GM19035 (cell line): Measurements from ENCODE around the gene TMEM106B.
A peak's percentile ranks its signal among the peaks of the same experiment; 100 is the strongest.

Experiments
- ATAC-seq: cut with Tn5 transposase; IDR thresholded peaks from one replicate; pipeline ENCODE4 v1.9.1; 2021; ENCODE audit not compliant: unreplicated experiment

TMEM106B gene

DNA sequence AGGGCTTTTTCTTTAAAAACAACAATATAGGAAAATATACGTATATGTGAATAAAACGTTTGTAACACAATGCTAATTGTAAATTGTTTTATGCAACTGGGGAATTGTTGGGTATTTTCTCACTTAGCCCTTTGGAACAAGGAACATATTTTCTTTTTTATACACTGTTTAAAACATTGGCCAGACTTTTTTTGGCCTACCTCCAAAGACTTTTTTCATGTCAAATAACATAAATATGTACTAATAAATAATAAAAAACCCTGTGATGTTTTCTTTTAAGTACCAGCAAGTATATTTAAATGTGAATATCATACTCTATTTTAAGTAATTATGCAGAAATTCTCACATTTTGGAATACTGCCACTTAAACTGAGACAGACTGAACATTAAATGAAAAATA, 15.7 kb downstream of the TMEM106B start:
- no peak for ATAC-seq

DNA sequence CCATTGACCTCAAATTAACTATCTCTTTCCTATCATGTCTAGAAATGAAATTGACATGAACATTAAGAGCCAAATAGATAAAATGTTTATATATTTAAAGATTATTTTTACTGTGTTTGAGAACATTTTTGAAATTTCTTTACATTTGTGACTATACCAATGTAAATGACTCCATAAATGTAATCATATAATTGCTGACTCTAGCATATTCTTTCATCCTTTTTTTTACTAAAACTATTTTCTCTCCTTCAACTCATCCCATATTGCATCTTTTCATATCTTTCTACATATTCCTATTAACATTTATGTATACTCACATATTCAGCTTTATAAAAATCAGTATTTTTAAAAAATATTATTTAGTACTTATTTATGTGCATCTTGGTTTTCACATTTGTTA, 16.9 kb downstream of the TMEM106B start:
- no peak for ATAC-seq

DNA sequence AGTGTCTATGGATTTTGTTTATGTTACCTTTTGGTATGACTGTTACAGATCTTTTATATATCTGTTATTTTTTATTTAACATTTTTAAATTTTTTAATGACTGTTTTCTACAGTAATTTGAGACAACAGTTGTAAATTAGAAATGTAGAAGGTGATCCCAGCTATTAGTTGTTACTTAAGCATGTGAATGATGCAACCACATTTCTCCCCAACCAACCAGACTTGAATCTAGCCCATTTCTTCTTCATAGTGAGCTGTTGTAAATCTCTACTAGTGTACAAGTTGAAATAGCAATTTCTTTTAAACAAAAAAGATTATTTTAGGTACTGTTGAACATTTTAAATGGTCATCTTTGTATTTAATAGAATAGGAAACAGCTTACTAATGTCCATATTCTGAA, 18.0 kb downstream of the TMEM106B start:
- no peak for ATAC-seq

DNA sequence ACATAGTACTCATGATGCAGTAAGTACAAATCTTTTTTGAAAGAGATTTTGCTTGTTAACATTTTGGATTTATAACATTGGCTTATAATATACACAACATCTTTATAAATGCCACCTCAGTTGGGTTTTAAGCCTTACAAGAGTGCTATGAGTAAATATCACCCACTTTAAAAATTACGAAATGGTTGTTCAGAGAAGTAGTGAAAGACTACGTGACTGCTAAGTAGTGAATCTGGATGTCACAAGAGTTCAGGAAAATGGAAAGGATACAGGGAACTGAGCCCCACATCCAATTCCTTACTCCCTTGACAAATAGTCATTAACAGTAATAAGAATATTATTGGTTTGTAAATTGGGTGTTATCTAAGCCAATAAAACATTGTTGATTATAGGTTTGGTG, 20.0 kb downstream of the TMEM106B start:
- ATAC-seq, result no peak

DNA sequence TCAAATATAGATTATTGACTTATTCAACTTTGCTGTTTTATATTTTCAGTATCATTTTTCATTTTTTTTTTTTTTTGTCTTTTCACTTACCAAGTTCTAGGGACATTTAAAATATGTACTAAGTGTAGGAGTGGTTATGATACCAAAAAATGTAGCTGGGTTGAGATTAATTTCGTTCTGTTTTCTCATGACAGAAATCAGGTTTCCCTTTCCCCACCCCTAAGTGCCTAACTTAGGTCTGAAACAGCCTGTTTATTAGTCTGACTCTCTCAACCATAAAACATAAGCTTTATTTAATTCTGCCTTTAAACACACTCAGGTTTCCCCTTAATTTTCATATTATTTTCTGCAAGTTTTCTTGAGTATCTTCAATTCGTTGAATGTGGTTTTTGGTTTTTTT, 22.1 kb downstream of the TMEM106B start:
- peak; percentile 70 for ATAC-seq

DNA sequence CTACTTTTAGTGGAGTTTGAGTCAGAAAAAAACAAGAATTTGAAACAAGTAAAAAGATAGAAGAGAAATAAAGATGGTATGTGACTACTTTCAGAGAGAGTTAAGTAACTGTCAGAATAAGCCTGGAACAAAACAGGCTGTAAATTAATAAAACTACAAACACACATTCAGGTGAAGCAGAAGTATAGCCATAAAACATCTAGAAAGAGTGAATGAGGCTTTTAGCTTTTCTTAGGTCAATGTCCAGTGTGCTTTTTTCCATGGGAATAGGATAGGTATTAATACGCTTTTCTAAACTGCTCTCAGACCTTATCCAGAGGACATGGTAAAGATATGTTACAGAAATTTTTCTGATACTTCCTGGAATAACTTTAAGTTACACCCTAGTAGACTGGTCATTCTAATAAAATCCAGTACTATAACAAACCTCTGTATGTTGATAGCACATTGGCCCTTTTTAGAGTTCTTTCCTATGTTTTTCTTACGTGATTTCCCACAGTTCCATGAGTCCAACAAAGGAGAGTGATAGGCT, 23.3 kb downstream of the TMEM106B start:
- ATAC-seq, result no peak

DNA sequence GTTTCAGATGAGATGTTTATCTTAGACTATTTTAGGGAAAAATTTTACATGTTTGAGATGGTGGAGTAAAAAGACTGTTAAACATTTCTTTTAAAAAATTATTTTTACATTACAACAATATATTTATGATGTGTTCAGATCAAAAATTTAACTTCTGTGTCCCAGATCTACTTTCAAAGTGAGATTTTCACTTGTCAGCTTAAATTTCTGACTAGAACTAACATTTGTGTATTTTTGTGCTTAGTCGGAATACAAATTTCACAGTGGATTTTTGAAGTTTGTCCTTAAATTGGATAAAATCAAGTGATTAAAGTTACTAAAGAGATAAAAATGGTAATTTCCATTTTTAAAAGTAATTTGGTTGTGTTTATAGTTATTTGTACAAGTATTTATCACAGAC, 24.9 kb downstream of the TMEM106B start:
- no peak for ATAC-seq

DNA sequence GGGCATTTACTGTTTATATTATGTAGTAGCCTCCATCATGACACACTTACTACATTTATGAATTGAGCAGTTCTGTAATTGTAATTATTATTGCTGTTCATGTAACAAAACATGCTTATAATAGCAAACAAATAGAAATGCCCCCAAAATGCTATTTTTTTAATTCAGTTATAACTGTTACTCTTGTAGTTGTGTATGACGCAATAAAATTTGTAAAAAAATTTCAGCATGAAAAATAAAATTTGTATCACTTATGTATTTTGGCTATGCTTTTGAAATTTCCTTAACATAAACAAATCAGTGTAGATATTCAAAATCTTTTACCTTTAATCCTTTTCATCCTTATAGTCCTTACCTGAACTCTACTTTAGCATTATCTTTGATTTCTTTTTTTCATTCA, 25.9 kb downstream of the TMEM106B start:
- no peak for ATAC-seq

DNA sequence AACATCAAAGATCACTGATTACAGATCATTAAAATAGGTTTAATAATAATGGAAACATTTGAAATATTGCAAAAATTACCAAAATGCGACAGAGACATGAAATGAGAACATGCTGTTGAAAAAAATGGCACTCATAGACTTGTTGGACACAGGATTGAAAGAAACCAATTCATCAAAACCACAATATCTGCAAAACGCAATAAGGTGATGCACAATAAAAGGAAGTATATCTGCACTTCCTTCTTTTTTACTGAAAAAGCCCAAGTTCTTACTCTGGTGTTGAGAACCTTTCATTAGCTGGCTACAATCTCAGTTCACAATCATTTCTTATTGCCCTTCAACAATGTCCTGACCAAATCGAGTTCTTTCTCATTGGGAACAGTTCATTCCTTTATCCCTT, 28.7 kb downstream of the TMEM106B start:
- ATAC-seq, result no peak

DNA sequence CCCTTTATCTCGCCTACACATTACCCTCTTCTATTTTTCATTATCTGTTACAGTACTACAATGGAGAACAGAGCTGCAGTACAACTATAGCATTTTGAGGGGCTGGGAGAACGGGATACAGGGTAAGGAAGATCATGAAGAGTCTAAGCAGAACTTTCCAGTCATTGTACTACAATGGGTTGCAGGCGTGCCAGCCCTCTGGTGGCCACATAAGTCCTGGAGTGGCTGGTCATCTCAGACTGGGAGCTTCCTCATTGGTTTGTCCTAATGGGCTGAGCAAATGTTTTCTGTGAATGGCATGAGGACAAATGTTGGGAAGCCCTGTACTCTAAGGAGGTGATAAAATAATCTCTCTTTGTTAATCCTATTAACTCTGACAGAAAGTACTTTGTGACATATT, 33.0 kb downstream of the TMEM106B start:
- ATAC-seq, result no peak

DNA sequence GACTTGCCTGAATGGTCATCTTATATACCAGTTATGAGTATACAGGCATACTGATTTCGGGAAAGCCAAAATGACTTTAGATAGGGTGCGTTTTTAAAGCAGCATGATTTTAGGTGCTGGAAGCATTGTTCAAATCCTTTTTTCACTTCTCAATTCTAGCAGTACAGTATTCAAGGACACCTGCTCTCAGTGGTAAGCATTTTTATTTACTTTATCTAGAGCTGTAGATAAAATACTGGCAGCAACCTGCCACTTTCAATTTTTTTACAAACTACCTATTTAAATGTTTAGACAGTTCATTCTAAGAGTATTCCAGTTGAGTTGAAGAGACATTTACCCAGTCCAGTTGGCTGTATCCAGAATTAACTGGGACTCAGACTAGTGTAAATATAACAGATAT, 33.6 kb downstream of the TMEM106B start:
- ATAC-seq, result no peak

DNA sequence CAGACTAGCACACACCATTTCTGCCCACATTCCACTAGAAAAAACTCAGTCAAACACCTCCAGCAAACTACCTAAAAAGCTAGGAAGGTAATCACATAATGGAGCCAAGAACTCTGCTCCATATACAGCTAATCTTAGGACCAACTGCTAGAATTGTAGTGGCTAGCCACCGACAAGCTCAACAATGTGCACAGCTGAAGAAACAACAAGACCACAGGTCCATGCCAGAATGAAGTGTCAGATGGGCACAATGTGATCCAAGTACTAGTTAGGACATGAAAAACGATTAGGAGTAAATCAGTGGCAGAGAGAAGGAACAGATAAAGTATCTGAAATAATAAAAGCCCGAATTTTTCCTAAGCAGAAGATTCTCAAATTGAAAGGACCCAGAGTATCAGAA, 38.6 kb downstream of the TMEM106B start:
- no peak for ATAC-seq

DNA sequence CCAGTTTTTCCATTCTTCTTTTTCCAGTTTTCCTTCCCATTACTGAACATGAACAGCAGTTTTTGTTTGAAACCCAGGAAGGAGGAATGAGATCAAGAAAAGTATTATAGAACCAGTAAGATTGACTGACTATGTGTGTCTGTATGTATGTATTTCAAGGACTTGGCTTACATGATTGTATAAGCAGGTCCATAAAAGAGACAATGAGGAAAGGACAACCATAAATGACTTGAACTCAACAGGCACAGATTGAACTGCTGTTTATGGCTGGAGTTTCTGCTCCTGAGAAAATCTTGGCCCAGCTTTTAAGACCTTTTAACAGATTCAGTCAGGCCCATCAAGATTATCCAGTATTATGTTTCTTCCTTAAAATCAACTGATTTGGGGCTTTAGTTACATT, 39.1 kb downstream of the TMEM106B start:
- ATAC-seq, result no peak

DNA sequence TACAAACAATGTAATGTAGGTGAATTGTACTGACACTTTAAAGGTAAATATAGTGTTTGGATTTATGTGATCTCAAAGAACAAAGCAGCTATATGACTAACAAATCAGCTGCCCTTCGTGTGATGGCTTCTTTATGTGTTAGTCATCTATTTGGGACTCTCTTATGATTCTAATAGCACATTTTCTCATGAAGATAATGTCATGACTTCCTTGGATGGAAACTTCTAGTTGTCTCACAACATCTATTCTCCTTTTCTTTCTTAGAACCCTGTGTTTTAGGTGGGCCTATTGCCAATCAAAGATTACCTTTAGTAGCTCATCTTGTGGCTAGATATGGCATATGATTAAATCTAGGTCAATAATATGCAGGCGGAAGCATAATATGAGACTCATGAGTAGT, 45.0 kb downstream of the TMEM106B start:
- no peak for ATAC-seq

DNA sequence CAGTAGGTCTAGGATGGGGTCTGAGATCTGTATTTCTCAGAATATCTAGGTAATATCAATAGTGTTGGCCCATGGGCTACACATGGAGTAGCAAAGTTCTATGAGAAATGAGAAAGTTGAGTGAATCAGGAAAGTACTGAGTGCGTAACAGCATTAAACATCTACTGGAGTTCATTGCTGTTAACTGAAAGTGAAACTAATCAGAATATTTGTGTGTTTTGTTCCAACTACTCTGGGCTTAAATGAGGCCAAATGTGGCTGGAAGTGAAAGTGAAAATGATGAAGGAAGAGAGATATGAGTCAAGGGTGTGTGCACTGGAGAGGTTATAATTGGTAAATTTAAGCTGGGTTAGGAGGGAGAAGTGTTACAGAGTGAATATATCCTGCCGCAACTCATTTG, 46.5 kb downstream of the TMEM106B start:
- ATAC-seq, result peak; percentile 100

DNA sequence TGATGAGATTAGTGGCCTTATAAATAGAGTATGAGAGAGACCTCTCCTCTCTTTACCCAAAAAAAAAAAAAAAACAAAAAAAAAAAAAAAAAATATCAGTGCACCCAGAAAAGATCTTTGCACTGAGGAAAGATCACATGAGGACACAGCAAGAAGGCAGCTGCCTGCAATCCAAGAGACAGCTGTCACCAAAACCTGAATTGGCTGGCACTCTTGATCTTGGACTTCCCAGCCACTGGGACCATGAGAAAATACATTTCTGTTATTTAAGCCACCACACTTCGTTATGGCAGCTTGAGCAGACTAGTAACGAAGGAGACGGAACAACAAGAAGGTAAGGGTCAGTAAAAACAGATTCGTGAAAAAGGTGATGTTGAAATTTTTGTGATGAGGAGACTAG, 47.0 kb downstream of the TMEM106B start:
- ATAC-seq, result no peak

DNA sequence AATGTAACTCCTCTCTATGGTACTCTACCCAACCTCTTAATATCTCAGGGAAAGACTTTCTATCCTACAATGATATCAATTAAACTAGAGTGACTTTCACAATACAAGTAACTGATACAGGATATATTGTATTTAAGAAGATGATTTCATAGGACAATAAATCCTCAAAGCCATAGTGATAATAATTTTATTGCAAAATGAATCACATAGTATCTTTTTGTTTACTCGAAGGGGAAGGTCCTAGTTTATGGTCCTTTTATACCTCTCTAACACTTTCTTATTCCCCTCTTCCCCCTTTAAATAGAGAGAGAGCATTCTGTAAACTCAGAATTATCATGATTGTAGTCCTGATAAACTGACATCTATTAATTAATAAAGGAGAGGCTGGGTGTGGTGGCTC, 56.4 kb downstream of the TMEM106B start:
- ATAC-seq, result no peak

DNA sequence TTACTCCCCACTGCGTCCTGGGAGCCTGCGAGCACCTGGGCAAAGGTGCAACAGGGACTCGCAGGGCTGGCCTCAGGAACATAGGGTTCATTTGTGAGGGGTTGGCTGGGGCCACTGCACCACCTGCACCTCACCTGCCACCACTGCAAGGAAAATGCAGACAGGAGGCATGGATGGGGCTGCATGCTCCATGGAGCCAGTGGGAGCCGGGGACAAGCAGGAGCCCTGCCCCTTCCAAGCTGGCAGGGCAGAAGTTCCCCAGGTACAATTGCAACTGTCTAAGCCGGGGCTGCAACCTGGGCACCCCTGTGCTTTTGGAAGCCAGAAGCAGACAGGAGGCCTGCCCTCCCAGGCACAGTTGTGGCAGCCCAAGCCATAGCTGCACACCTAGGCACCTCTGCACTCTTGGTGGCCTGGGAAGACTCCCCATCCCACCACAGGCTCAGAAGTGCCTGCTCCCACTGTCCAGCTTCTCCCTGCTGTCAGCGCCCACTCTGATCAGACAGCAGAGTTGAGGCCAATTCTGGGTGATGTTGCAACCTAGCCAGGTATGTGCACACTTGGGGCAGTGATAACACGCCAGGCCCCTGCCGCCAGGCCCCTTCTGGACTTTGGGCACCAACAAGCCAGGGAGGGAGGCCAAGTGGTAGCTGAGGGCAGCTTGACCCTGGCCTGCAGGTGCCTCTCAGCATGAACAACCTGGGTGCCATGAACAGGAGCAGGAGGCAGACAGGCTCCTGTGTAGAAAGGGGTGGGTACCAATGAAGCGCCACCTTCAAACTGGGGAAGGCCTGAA, 58.2 kb downstream of the TMEM106B start:
- ATAC-seq, result no peak

DNA sequence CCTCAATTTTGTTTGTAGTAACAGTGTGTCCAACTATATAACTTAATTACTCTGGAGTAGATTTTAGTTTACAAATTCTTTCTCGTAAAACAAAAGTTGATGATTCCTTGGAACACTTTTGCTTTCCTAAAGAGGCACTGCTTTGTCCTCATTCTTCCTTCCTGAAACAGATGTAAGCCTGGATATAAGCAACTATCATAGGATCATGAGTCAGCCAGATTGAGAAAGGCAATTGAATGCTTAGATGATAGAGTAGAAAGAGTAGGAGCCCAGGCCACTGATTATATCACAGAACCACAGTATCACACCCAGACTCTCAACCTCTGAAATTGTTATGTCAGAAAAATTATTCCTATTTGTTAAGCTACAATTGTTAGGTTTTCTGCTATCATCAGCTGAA, 69.9 kb downstream of the TMEM106B start:
- no peak for ATAC-seq

DNA sequence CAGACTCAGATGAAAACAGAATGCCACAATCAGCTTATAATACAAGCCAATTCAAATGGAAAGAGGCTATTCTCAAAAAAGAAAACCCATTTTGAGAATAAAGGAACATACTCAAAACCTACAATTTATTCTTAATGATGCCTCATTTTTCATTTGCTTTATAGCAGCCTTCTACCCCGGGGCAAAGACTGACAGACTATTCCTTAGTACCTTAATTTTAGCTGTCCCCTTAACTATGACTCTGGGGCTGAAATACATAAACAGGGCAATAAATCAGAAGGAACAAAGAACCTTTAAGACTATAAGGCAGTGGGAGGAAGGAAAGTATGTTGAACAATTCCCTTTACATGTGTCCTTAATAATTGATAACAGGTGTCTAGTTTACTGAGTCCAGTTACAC, 76.8 kb downstream of the TMEM106B start:
- no peak for ATAC-seq

DNA sequence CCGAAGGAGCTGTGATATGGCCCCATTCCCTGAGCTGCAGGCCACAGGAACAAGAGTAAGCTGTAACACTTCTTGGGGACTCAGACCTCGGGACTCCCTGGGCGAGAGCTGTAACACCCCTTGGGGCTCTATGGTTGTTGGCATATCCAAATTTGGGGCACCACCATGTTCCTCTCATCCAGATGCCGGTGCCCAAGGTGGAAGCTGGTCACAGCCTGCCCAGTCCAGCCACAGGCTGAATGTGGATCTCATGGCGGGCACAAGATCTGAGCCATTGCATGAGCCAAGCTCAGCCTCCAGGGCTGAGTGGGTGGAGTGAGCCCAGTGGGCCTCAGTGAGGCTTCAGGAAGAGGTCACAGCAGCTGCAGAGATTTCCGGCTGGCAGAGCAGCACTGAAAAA, 78.9 kb downstream of the TMEM106B start:
- ATAC-seq, result no peak

DNA sequence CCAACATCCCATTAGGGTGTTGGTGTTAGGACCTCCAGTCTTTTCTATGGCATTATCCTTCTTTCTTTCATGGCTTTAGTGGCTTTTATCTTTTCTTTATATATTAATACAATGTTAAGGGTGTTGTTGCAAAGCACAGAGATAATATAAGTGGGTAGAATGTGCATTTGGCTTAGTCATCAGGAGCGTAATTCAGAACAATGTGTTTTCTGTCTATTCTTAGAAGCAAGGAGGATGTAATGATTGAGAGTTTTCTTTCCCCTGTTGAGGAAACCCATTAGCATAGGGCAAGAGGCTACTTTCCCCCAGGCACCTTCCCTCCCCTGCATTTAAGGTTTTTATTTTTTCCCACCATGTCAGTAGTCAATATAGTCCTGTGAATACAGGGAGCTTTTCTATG, 79.7 kb downstream of the TMEM106B start:
- no peak for ATAC-seq

DNA sequence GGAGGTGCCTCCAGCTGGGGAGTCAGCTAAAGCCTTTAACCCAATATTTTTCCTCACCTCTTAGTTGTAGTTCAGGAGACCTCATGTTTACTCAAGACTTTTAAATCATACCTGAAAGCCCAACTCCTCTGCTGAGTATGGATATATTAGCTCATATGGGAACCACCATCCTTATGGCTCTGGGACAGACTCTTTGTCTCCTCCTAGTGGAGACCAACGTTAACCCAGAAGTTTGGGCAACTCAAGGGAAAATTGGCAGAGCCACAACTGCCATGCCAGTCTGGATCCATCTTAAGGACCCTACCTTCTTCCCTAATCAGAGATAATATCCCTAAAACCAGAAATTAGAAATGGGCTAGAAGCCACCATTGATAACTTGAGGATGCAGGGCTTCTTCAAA, 80.8 kb downstream of the TMEM106B start:
- no peak for ATAC-seq
